Measurements from ENCODE around the gene MYCBP2.
"Not testable (repeated sequence)": the region's sequence is repeated elsewhere in the genome, so short reads cannot be mapped to it uniquely, and the experiment has no call there.

The MYCBP2 gene

GRCh38 chr13:77349365-77349764 lies 22.5 kb upstream of the MYCBP2 start:
- H3F3A ChIP-seq (ENCODE audit: insufficient read depth, low read length): no peaks in the 10 kb centered on the region
- H2AFZ ChIP-seq (ENCODE audit: low read length): no peak overlapping the region
- H3K4me2 ChIP-seq (ENCODE audit: low read depth, low read length): no peak overlapping the region
- H3K79me2 ChIP-seq (ENCODE audit: low read length): no peaks in the 10 kb centered on the region
- no peaks in the 10 kb centered on the region for H3K9me3 ChIP-seq (replicated peaks; ENCODE audit: insufficient read depth, low read length)
- H3K36me3 ChIP-seq (replicated peaks; ENCODE audit: insufficient read depth, low read length): no peaks in the 10 kb centered on the region
- H3K27me3 ChIP-seq (replicated peaks; ENCODE audit: insufficient read depth, low read length): no peaks in the 10 kb centered on the region
- DNase-seq: no peak
- no peaks in the 10 kb centered on the region for H3K9me2 ChIP-seq (replicated peaks; ENCODE audit: insufficient read depth, low read length)
- H3K9ac ChIP-seq (ENCODE audit: low read length): no peak overlapping the region
- H3K4me1 ChIP-seq (ENCODE audit: low read length): no peaks in the 10 kb centered on the region
- H3K27ac ChIP-seq (ENCODE audit: low read length): no peak overlapping the region
- H4K20me1 ChIP-seq (ENCODE audit: insufficient read depth, low read length): no peaks in the 10 kb centered on the region
- no peak overlapping the region for H3K4me3 ChIP-seq (ENCODE audit: low read length)
- TF ChIP-seq CTCF (IDR thresholded peaks at IDR 0.05; ENCODE audit: low read length): no peak
- no peak for TF ChIP-seq EZH2 (optimal IDR thresholded peaks at IDR 0.05; ENCODE audit: low read depth, low read length)
- no peak for TF ChIP-seq EZH2phosphoT487 (IDR thresholded peaks at IDR 0.05; ENCODE audit: low read length)

- not testable (repeated sequence) for H3K4me2 ChIP-seq (ENCODE audit: low read depth, low read length); H2AFZ ChIP-seq (ENCODE audit: low read length); H3K79me2 ChIP-seq (ENCODE audit: low read length); H3K27me3 ChIP-seq (replicated peaks; ENCODE audit: insufficient read depth, low read length); H3K9ac ChIP-seq (ENCODE audit: low read length); H3K4me3 ChIP-seq (ENCODE audit: low read length); H3K36me3 ChIP-seq (replicated peaks; ENCODE audit: insufficient read depth, low read length); H3K9me3 ChIP-seq (replicated peaks; ENCODE audit: insufficient read depth, low read length); H3F3A ChIP-seq (ENCODE audit: insufficient read depth, low read length); H3K4me1 ChIP-seq (ENCODE audit: low read length); H4K20me1 ChIP-seq (ENCODE audit: insufficient read depth, low read length); H3K27ac ChIP-seq (ENCODE audit: low read length); H3K9me2 ChIP-seq (replicated peaks; ENCODE audit: insufficient read depth, low read length); DNase-seq
Measured at GRCh38 chr13:77347351-77347750, 20.5 kb upstream of the MYCBP2 start.

- H3K9ac ChIP-seq (ENCODE audit: low read length): no peak overlapping the region
- H2AFZ ChIP-seq (ENCODE audit: low read length): no peak overlapping the region
Measured at GRCh38 chr13:77345150-77345780, 18.4 kb upstream of the MYCBP2 start.

More at GRCh38 chr13:77345150-77345780, 18.4 kb upstream of the MYCBP2 start:
- Histone ChIP-seq H3K79me2 (ENCODE audit: low read length) (no peaks in the 10 kb centered on the region), H3K9me2 (replicated peaks; ENCODE audit: insufficient read depth, low read length) (no peaks in the 10 kb centered on the region), H3K4me3 (ENCODE audit: low read length) (no peak overlapping the region), H3K36me3 (replicated peaks; ENCODE audit: insufficient read depth, low read length) (no peaks in the 10 kb centered on the region), H3K27me3 (replicated peaks; ENCODE audit: insufficient read depth, low read length) (no peaks in the 10 kb centered on the region), H3K4me2 (ENCODE audit: low read depth, low read length) (no peak overlapping the region), H3K4me1 (ENCODE audit: low read length) (peaks cover 6% of the 10 kb centered on the region; the same call in 1 of the 2 replicates), H3K9me3 (replicated peaks; ENCODE audit: insufficient read depth, low read length) (no peaks in the 10 kb centered on the region), H3F3A (ENCODE audit: insufficient read depth, low read length) (no peaks in the 10 kb centered on the region), H3K27ac (ENCODE audit: low read length) (no peak overlapping the region), H4K20me1 (ENCODE audit: insufficient read depth, low read length) (no peaks in the 10 kb centered on the region)
- no peak for TF ChIP-seq CTCF (IDR thresholded peaks at IDR 0.05; ENCODE audit: low read length)
- no peak for TF ChIP-seq EZH2phosphoT487 (IDR thresholded peaks at IDR 0.05; ENCODE audit: low read length)
- no peak for TF ChIP-seq EZH2 (optimal IDR thresholded peaks at IDR 0.05; ENCODE audit: low read depth, low read length)
- DNase-seq: no peak

Data from MM.1S (cell line).